ENCODE data around the gene RET. TPM values are rescaled to one million over a fixed set of nuclear protein-coding genes. Genes with fewer than 3 reads are reported as not detected.

RET gene
- total RNA-seq, 3 donors from 2014 or later = 0.66 to 1.8 (median 0.96) TPM

- no peak overlapping the region for H3K27ac ChIP-seq
- no peaks in the 10 kb centered on the region for H3K27me3 ChIP-seq
- H3K36me3 ChIP-seq = no peaks in the 10 kb centered on the region
- TF ChIP-seq POLR2A (IDR thresholded peaks at IDR 0.05) (no peak), CTCF (IDR thresholded peaks at IDR 0.05) (no peak), POLR2AphosphoS5 (IDR thresholded peaks at IDR 0.05) (no peak)
- intact Hi-C loops (cut with DNase I; ENCODE audit: low total_unique reads) = no loop called here
- no peak for DNase-seq (ENCODE audit: low spot score in 2 of 2)
- no peaks in the 10 kb centered on the region for H3K4me1 ChIP-seq
- H3K9me3 ChIP-seq = no peaks in the 10 kb centered on the region
- no peak overlapping the region for H3K4me3 ChIP-seq
These were observed 9.3 kb upstream of the RET start for GRCh38 chr10:43067391-43068135.

GRCh38 chr10:43068136-43068395, 8.8 kb upstream of the RET start:
- intact Hi-C loops (cut with DNase I; ENCODE audit: low total_unique reads) = no loop called here
- Histone ChIP-seq H3K27me3 (peaks cover 0 to 2% of the 10 kb centered on the region in 2 donors), H3K36me3 (no peaks in the 10 kb centered on the region), H3K4me1 (no peaks in the 10 kb centered on the region), H3K27ac (no peak overlapping the region), H3K9me3 (no peaks in the 10 kb centered on the region), H3K4me3 (no peak overlapping the region)
- TF ChIP-seq POLR2A (IDR thresholded peaks at IDR 0.05) (no peak), POLR2AphosphoS5 (IDR thresholded peaks at IDR 0.05) (no peak), CTCF (IDR thresholded peaks at IDR 0.05) (no peak)
- DNase-seq (ENCODE audit: low spot score in 2 of 2) = no peak

- TF ChIP-seq POLR2AphosphoS5 (IDR thresholded peaks at IDR 0.05) = no peak
- TF ChIP-seq CTCF (IDR thresholded peaks at IDR 0.05) = no peak
- TF ChIP-seq POLR2A (IDR thresholded peaks at IDR 0.05) = no peak
- no peaks in the 10 kb centered on the region for H3K9me3 ChIP-seq
- H3K36me3 ChIP-seq = no peaks in the 10 kb centered on the region
- no peak overlapping the region for H3K27ac ChIP-seq
- no peak for DNase-seq (ENCODE audit: low spot score in 2 of 2)
- intact Hi-C loops (cut with DNase I; ENCODE audit: low total_unique reads) = no loop called here
- H3K4me3 ChIP-seq = no peak overlapping the region
- no peaks in the 10 kb centered on the region for H3K4me1 ChIP-seq
- peaks cover 0 to 8% of the 10 kb centered on the region in 2 donors for H3K27me3 ChIP-seq
These were observed 8.2 kb upstream of the RET start for GRCh38 chr10:43068471-43069210.

- H3K9me3 ChIP-seq = no peaks in the 10 kb centered on the region
- no peaks in the 10 kb centered on the region for H3K36me3 ChIP-seq
- no peaks in the 10 kb centered on the region for H3K4me1 ChIP-seq
- no peak overlapping the region for H3K27ac ChIP-seq
- TF ChIP-seq POLR2A (IDR thresholded peaks at IDR 0.05) = no peak
- TF ChIP-seq POLR2AphosphoS5 (IDR thresholded peaks at IDR 0.05) = no peak
- TF ChIP-seq CTCF (IDR thresholded peaks at IDR 0.05) = no peak
- no peak overlapping the region for H3K4me3 ChIP-seq
- no peak for DNase-seq (ENCODE audit: low spot score in 2 of 2)
- H3K27me3 ChIP-seq = peaks cover 0 to 13% of the 10 kb centered on the region in 2 donors
- intact Hi-C loops (cut with DNase I; ENCODE audit: low total_unique reads) = no loop called here
These were observed 7.7 kb upstream of the RET start for GRCh38 chr10:43069211-43069515.

GRCh38 chr10:43069579-43069978, 7.3 kb upstream of the RET start:
- H3K4me1 ChIP-seq = no peaks in the 10 kb centered on the region
- DNase-seq (ENCODE audit: low spot score in 2 of 2) = no peak
- no peaks in the 10 kb centered on the region for H3K9me3 ChIP-seq
- peaks cover 0 to 15% of the 10 kb centered on the region in 2 donors for H3K27me3 ChIP-seq
- no peak overlapping the region for H3K27ac ChIP-seq
- H3K4me3 ChIP-seq = no peak overlapping the region
- H3K36me3 ChIP-seq = no peaks in the 10 kb centered on the region
- intact Hi-C loops (cut with DNase I; ENCODE audit: low total_unique reads) = no loop called here
- no peak for TF ChIP-seq POLR2AphosphoS5 (IDR thresholded peaks at IDR 0.05)
- no peak for TF ChIP-seq CTCF (IDR thresholded peaks at IDR 0.05)
- no peak for TF ChIP-seq POLR2A (IDR thresholded peaks at IDR 0.05)
